ACC112 (cell line): ENCODE results near the gene PTGER4.
"Not testable (repeated sequence)": the region's sequence is repeated elsewhere in the genome, so short reads cannot be mapped to it uniquely, and the experiment has no call there.

Experiments
- H2AFZ ChIP-seq: fragments of 200-600 bp; sonication (generic); one replicate; pipeline ENCODE4 v1.6.0; 2017; ENCODE audit warnings: antibody characterized with exemption, low read length; ENCODE audit not compliant: unreplicated experiment
- H3K27ac ChIP-seq: fragments of 200-600 bp; sonication (generic); 2 replicates; pipeline ENCODE4 v1.5.1; 2014; ENCODE audit warnings: low read depth, mild to moderate bottlenecking, antibody characterized with exemption, low read length, moderate library complexity
- H3K27me3 ChIP-seq: fragments of 200-600 bp; sonication (generic); 2 replicates; pipeline ENCODE4 v1.6.1; 2014; ENCODE audit warnings: mild to moderate bottlenecking, antibody characterized with exemption, low read length, moderate library complexity, mixed read lengths; ENCODE audit not compliant: insufficient read depth
- H3K36me3 ChIP-seq: fragments of 200-600 bp; sonication (generic); 2 replicates; pipeline ENCODE4 v1.6.1; 2016; ENCODE audit warnings: mild to moderate bottlenecking, antibody characterized with exemption, low read length, moderate library complexity, mixed read lengths; ENCODE audit not compliant: insufficient read depth
- H3K4me1 ChIP-seq: fragments of 200-600 bp; sonication (generic); one replicate; pipeline ENCODE4 v1.6.1; 2016; ENCODE audit warnings: low read length, mixed read lengths; ENCODE audit not compliant: insufficient read depth, unreplicated experiment, control insufficient read depth
- H3K4me3 ChIP-seq: fragments of 200-600 bp; sonication (generic); 2 replicates; pipeline ENCODE4 v1.5.1; 2014; ENCODE audit warnings: mild to moderate bottlenecking, low read depth, low read length
- H3K79me2 ChIP-seq: fragments of 200-600 bp; sonication (generic); one replicate; pipeline ENCODE4 v1.6.0; 2016; ENCODE audit warnings: low read length; ENCODE audit not compliant: control insufficient read depth, unreplicated experiment, insufficient read depth

Gene PTGER4

GRCh38 chr5:40717281-40717680 is 37.6 kb downstream of the PTGER4 start:
- Histone ChIP-seq H3K79me2 (no peaks in the 10 kb centered on the region), H3K36me3 (peaks cover 14% of the 10 kb centered on the region), H3K27ac (peak overlapping the region; percentile 43; the same call in 1 of the 2 replicates)

GRCh38 chr5:40720069-40720468 is 40.4 kb downstream of the PTGER4 start:
- H3K36me3 ChIP-seq: peaks cover 18% of the 10 kb centered on the region

More at GRCh38 chr5:40717281-40717680, 37.6 kb downstream of the PTGER4 start:
- Histone ChIP-seq H3K4me1 (peaks cover 21% of the 10 kb centered on the region), H2AFZ (no peak overlapping the region), H3K27me3 (no peaks in the 10 kb centered on the region), H3K4me3 (no peak overlapping the region)

GRCh38 chr5:40722497-40722911 is 42.8 kb downstream of the PTGER4 start:
- peaks cover 14% of the 10 kb centered on the region for H3K36me3 ChIP-seq
- H2AFZ ChIP-seq, H3K4me3 ChIP-seq, H3K79me2 ChIP-seq, H3K27ac ChIP-seq, H3K27me3 ChIP-seq, H3K4me1 ChIP-seq: not testable (repeated sequence)

More at GRCh38 chr5:40720069-40720468, 40.4 kb downstream of the PTGER4 start:
- no peak overlapping the region for H3K4me3 ChIP-seq
- peaks cover 19% of the 10 kb centered on the region for H3K4me1 ChIP-seq
- H2AFZ ChIP-seq: no peak overlapping the region
- no peaks in the 10 kb centered on the region for H3K27me3 ChIP-seq
- no peaks in the 10 kb centered on the region for H3K79me2 ChIP-seq
- no peak overlapping the region for H3K27ac ChIP-seq

- H2AFZ ChIP-seq: no peak overlapping the region
- no peak overlapping the region for H3K4me3 ChIP-seq
- no peaks in the 10 kb centered on the region for H3K79me2 ChIP-seq
- H3K4me1 ChIP-seq: peaks cover 30% of the 10 kb centered on the region
- H3K27me3 ChIP-seq: no peaks in the 10 kb centered on the region
- no peak overlapping the region for H3K27ac ChIP-seq
- H3K36me3 ChIP-seq: no peaks in the 10 kb centered on the region
These were observed 53.7 kb downstream of the PTGER4 start for GRCh38 chr5:40733434-40733833.

GRCh38 chr5:40733879-40734563 is 54.3 kb downstream of the PTGER4 start:
- Histone ChIP-seq H3K36me3 (peaks cover 5% of the 10 kb centered on the region; the same call in 1 of the 2 replicates), H3K4me1 (peaks cover 30% of the 10 kb centered on the region), H3K79me2 (no peaks in the 10 kb centered on the region), H3K27me3 (no peaks in the 10 kb centered on the region), H2AFZ (no peak overlapping the region), H3K4me3 (no peak overlapping the region), H3K27ac (no peak overlapping the region)

- H3K79me2 ChIP-seq: no peaks in the 10 kb centered on the region
- H3K27ac ChIP-seq: peak overlapping the region; percentile 65
- H2AFZ ChIP-seq: peak overlapping the region; percentile 53
- H3K4me3 ChIP-seq: peak overlapping the region; percentile 9; the same call in 1 of the 2 replicates
- H3K36me3 ChIP-seq: peaks cover 5% of the 10 kb centered on the region; the same call in 1 of the 2 replicates
- H3K4me1 ChIP-seq: peaks cover 30% of the 10 kb centered on the region
- no peaks in the 10 kb centered on the region for H3K27me3 ChIP-seq
These were observed 55.3 kb downstream of the PTGER4 start for GRCh38 chr5:40734986-40735385.

- Histone ChIP-seq H2AFZ (no peak overlapping the region), H3K27ac (peak overlapping the region; percentile 65), H3K79me2 (no peaks in the 10 kb centered on the region), H3K4me1 (peaks cover 30% of the 10 kb centered on the region), H3K4me3 (peak overlapping the region; percentile 9; the same call in 1 of the 2 replicates), H3K27me3 (no peaks in the 10 kb centered on the region), H3K36me3 (peaks cover 9% of the 10 kb centered on the region; the same call in 1 of the 2 replicates)
These were observed 55.9 kb downstream of the PTGER4 start for GRCh38 chr5:40735609-40736008.

- Histone ChIP-seq H3K79me2 (no peaks in the 10 kb centered on the region), H3K27me3 (no peaks in the 10 kb centered on the region), H3K4me3 (no peak overlapping the region), H3K36me3 (peaks cover 16% of the 10 kb centered on the region), H2AFZ (no peak overlapping the region), H3K4me1 (peaks cover 30% of the 10 kb centered on the region), H3K27ac (peak overlapping the region; percentile 65; the same call in 1 of the 2 replicates)
These were observed 56.6 kb downstream of the PTGER4 start for GRCh38 chr5:40736103-40736875.

GRCh38 chr5:40738502-40738901 is 58.8 kb downstream of the PTGER4 start:
- Histone ChIP-seq H3K79me2 (no peaks in the 10 kb centered on the region), H3K4me3 (no peak overlapping the region), H3K27me3 (no peaks in the 10 kb centered on the region), H3K36me3 (peaks cover 23% of the 10 kb centered on the region), H3K27ac (no peak overlapping the region), H3K4me1 (peaks cover 27% of the 10 kb centered on the region), H2AFZ (no peak overlapping the region)
